Measurements from ENCODE around the gene PHF19. TPM values are rescaled to one million over a fixed set of nuclear protein-coding genes. Genes with fewer than 3 reads are reported as not detected.

The PHF19 gene
- total RNA-seq = 10 to 100 TPM; 19.9 to 37.6 TPM

GRCh38 chr9:120876842-120877240 lies at the start of gene PHF19:
Gene PHF19 (minus strand): TSS chr9:120877188. CDS start chr9:120874741, 2,447 bp downstream.
- Histone ChIP-seq H3K27ac (peak within 1 kb of the TSS; percentile 91 to 92), H3K4me1 (replicated peaks) (no peaks in the 10 kb centered on the region), H3K27me3 (replicated peaks; ENCODE audit: insufficient read depth) (no peaks in the 10 kb centered on the region), H3K9me3 (no peaks in the 10 kb centered on the region), H3K4me3 (peak within 1 kb of the TSS; percentile 52 to 63), H3K36me3 (no peaks in the 10 kb centered on the region)
- intact Hi-C loops (cut with DNase I) = loop anchor here (2.0 to 10.0 kb wide), 3 partner anchors 60 to 195 kb away; partner anchors contain the start of gene CNTRL
- DNase-seq (ENCODE audit: low spot score) = no peak
- WGBS = 0% methylated on average over 33 of the region's 45 CpGs
- TF ChIP-seq CTCF (IDR thresholded peaks at IDR 0.05) (no peak), POLR2AphosphoS5 (IDR thresholded peaks at IDR 0.05) (no peak), POLR2A (IDR thresholded peaks at IDR 0.05) (no peak)

GRCh38 chr9:120926397-120926928 lies 49.5 kb upstream of the PHF19 start, which contains the start of gene TRAF1:
Gene TRAF1 (minus strand): TSS chr9:120926796. CDS start chr9:120926075, 721 bp downstream.
- H3K9me3 ChIP-seq = no peaks in the 10 kb centered on the region
- no peaks in the 10 kb centered on the region for H3K36me3 ChIP-seq
- no peak for TF ChIP-seq POLR2A (IDR thresholded peaks at IDR 0.05)
- no peak for TF ChIP-seq POLR2AphosphoS5 (IDR thresholded peaks at IDR 0.05)
- no peak for TF ChIP-seq CTCF (IDR thresholded peaks at IDR 0.05)
- H3K27me3 ChIP-seq (replicated peaks; ENCODE audit: insufficient read depth) = no peaks in the 10 kb centered on the region
- no peaks in the 10 kb centered on the region for H3K4me1 ChIP-seq (replicated peaks)
- intact Hi-C loops (cut with DNase I) = loop anchor here (10.0 kb wide), 2 partner anchors 212 to 358 kb away; partner anchors contain the start of gene MEGF9
- 81% methylated on average over 6 of the region's 6 CpGs for WGBS
- H3K4me3 ChIP-seq = no peak within 1 kb of the TSS
- H3K27ac ChIP-seq = peak within 1 kb of the TSS in 1 of 2 donors; percentile 45
- DNase-seq (ENCODE audit: low spot score) = no peak

GRCh38 chr9:120925535-120926396 lies 48.8 kb upstream of the PHF19 start:
- peak overlapping the region in 1 of 2 donors; percentile 45 for H3K27ac ChIP-seq
- TF ChIP-seq CTCF (IDR thresholded peaks at IDR 0.05) (no peak), POLR2AphosphoS5 (IDR thresholded peaks at IDR 0.05) (no peak), POLR2A (IDR thresholded peaks at IDR 0.05) (no peak)
- intact Hi-C loops (cut with DNase I) = loop anchor here (10.0 kb wide), 2 partner anchors 211 to 359 kb away; partner anchors contain the start of gene MEGF9
- 68% methylated on average over 13 of the region's 13 CpGs for WGBS
- no peaks in the 10 kb centered on the region for H3K4me1 ChIP-seq (replicated peaks)
- no peaks in the 10 kb centered on the region for H3K27me3 ChIP-seq (replicated peaks; ENCODE audit: insufficient read depth)
- DNase-seq (ENCODE audit: low spot score) = no peak
- H3K4me3 ChIP-seq = no peak overlapping the region
- H3K9me3 ChIP-seq = no peaks in the 10 kb centered on the region
- H3K36me3 ChIP-seq = no peaks in the 10 kb centered on the region

GRCh38 chr9:120924698-120925534 lies 47.9 kb upstream of the PHF19 start:
- Histone ChIP-seq H3K27me3 (replicated peaks; ENCODE audit: insufficient read depth) (no peaks in the 10 kb centered on the region), H3K4me3 (no peak overlapping the region), H3K36me3 (no peaks in the 10 kb centered on the region), H3K9me3 (no peaks in the 10 kb centered on the region), H3K4me1 (replicated peaks) (no peaks in the 10 kb centered on the region), H3K27ac (no peak overlapping the region)
- no peak for DNase-seq (ENCODE audit: low spot score)
- TF ChIP-seq POLR2AphosphoS5 (IDR thresholded peaks at IDR 0.05) (no peak), CTCF (IDR thresholded peaks at IDR 0.05) (no peak)
- 80% methylated on average over 11 of the region's 11 CpGs for WGBS
- intact Hi-C loops (cut with DNase I) = loop anchor here (10.0 kb wide), 2 partner anchors 210 to 360 kb away; partner anchors contain the start of gene MEGF9
